ENCODE measurements around the gene ERP44.

ERP44 gene

DNA sequence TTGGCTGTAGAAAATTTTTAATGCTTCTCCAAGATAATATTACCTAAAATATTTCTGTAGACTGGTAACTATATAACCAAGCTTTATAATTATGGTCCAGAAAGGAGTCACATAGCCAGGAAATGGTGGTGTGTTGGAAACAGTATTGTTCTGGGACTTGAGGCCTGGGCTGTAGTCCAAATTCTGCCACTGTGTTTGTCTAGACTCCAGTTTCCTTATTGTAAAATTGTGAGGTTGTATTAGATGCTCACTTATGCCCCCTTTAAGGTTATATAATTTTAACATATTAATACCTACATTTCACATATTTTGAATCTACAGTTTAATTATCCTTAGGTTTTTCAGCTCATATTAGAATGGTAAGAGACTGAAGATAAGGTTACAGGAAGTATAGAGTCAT, 149.9 kb downstream of the ERP44 start:
- Histone ChIP-seq H3K4me3 (ENCODE audit: low read length) (no peak overlapping the region), H3K9ac (ENCODE audit: low read length) (no peak overlapping the region), H2AFZ (ENCODE audit: low read length) (no peak overlapping the region), H4K20me1 (ENCODE audit: insufficient read depth, low read length) (no peaks in the 10 kb centered on the region), H3K4me1 (ENCODE audit: low read length) (no peaks in the 10 kb centered on the region), H3K9me2 (replicated peaks; ENCODE audit: insufficient read depth, low read length) (no peaks in the 10 kb centered on the region), H3K9me3 (replicated peaks; ENCODE audit: insufficient read depth, low read length) (no peaks in the 10 kb centered on the region), H3K36me3 (replicated peaks; ENCODE audit: insufficient read depth, low read length) (no peaks in the 10 kb centered on the region), H3F3A (ENCODE audit: insufficient read depth, low read length) (no peaks in the 10 kb centered on the region), H3K27me3 (replicated peaks; ENCODE audit: insufficient read depth, low read length) (no peaks in the 10 kb centered on the region), H3K27ac (ENCODE audit: low read length) (no peak overlapping the region), H3K4me2 (ENCODE audit: low read depth, low read length) (no peak overlapping the region), H3K79me2 (ENCODE audit: low read length) (no peaks in the 10 kb centered on the region)
- no peak for DNase-seq
- TF ChIP-seq EZH2phosphoT487 (IDR thresholded peaks at IDR 0.05; ENCODE audit: low read length) = no peak
- TF ChIP-seq, protein P1, sequence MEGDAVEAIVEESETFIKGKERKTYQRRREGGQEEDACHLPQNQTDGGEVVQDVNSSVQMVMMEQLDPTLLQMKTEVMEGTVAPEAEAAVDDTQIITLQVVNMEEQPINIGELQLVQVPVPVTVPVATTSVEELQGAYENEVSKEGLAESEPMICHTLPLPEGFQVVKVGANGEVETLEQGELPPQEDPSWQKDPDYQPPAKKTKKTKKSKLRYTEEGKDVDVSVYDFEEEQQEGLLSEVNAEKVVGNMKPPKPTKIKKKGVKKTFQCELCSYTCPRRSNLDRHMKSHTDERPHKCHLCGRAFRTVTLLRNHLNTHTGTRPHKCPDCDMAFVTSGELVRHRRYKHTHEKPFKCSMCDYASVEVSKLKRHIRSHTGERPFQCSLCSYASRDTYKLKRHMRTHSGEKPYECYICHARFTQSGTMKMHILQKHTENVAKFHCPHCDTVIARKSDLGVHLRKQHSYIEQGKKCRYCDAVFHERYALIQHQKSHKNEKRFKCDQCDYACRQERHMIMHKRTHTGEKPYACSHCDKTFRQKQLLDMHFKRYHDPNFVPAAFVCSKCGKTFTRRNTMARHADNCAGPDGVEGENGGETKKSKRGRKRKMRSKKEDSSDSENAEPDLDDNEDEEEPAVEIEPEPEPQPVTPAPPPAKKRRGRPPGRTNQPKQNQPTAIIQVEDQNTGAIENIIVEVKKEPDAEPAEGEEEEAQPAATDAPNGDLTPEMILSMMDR (IDR thresholded peaks at IDR 0.05; ENCODE audit: low read length) = no peak

DNA sequence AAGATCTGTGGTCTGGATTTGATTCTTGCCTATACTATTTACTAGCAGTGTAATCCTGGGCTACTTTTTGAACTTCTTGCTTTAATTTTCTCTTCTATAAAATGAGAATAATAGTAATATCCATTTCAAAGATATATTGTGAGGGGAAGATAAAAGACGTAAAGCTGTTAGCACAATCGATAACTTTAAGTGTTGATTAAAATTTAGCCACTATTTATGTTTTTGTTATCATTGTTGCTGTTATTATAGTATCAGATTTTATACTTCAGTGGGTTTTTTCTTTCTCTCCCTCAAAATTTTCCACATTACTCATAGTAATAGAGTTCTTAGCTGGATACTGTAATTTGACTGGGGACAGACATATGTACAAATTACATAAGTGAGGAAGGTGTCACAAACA, 150.3 kb downstream of the ERP44 start:
- Histone ChIP-seq H3K9me2 (replicated peaks; ENCODE audit: insufficient read depth, low read length) (no peaks in the 10 kb centered on the region), H3K4me2 (ENCODE audit: low read depth, low read length) (no peak overlapping the region), H2AFZ (ENCODE audit: low read length) (no peak overlapping the region), H3K4me1 (ENCODE audit: low read length) (no peaks in the 10 kb centered on the region), H3K4me3 (ENCODE audit: low read length) (no peak overlapping the region), H3K27ac (ENCODE audit: low read length) (no peak overlapping the region), H4K20me1 (ENCODE audit: insufficient read depth, low read length) (no peaks in the 10 kb centered on the region), H3K9me3 (replicated peaks; ENCODE audit: insufficient read depth, low read length) (no peaks in the 10 kb centered on the region), H3K9ac (ENCODE audit: low read length) (no peak overlapping the region), H3K79me2 (ENCODE audit: low read length) (no peaks in the 10 kb centered on the region), H3F3A (ENCODE audit: insufficient read depth, low read length) (no peaks in the 10 kb centered on the region), H3K27me3 (replicated peaks; ENCODE audit: insufficient read depth, low read length) (no peaks in the 10 kb centered on the region), H3K36me3 (replicated peaks; ENCODE audit: insufficient read depth, low read length) (no peaks in the 10 kb centered on the region; the same call in 1 of the 2 replicates)
- no peak for DNase-seq
- TF ChIP-seq, protein P1 (IDR thresholded peaks at IDR 0.05; ENCODE audit: low read length) = no peak
- TF ChIP-seq EZH2 (optimal IDR thresholded peaks at IDR 0.05; ENCODE audit: low read depth, low read length) (no peak), EZH2phosphoT487 (IDR thresholded peaks at IDR 0.05; ENCODE audit: low read length) (no peak)

DNA sequence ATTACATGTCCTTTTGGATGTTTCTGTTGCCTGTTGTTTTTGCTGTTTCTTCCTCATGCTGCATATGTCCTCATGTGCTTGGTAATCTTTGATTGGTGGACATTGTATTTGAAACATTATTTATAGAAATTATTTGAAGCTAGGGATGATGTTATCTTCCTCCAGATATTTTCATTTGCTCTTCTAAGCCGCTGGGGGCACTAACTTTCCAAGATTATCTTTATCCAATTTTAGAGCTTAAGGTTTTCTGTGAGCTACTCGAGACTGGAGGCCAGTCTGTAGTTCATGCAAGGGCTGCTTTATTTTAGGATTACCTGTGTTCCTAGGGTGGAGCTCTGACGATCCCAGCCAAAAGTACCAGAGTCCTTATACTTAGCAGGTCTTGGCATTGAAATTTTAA, 151.4 kb downstream of the ERP44 start:
- Histone ChIP-seq H4K20me1 (ENCODE audit: insufficient read depth, low read length) (no peaks in the 10 kb centered on the region), H3K9me2 (replicated peaks; ENCODE audit: insufficient read depth, low read length) (no peaks in the 10 kb centered on the region), H3K4me1 (ENCODE audit: low read length) (no peaks in the 10 kb centered on the region), H3K4me3 (ENCODE audit: low read length) (no peak overlapping the region), H3K79me2 (ENCODE audit: low read length) (no peaks in the 10 kb centered on the region), H3F3A (ENCODE audit: insufficient read depth, low read length) (no peaks in the 10 kb centered on the region), H3K4me2 (ENCODE audit: low read depth, low read length) (no peak overlapping the region), H2AFZ (ENCODE audit: low read length) (no peak overlapping the region), H3K27me3 (replicated peaks; ENCODE audit: insufficient read depth, low read length) (no peaks in the 10 kb centered on the region), H3K9me3 (replicated peaks; ENCODE audit: insufficient read depth, low read length) (no peaks in the 10 kb centered on the region), H3K36me3 (replicated peaks; ENCODE audit: insufficient read depth, low read length) (no peaks in the 10 kb centered on the region; the same call in 1 of the 2 replicates), H3K9ac (ENCODE audit: low read length) (no peak overlapping the region), H3K27ac (ENCODE audit: low read length) (no peak overlapping the region)
- DNase-seq = no peak
- no peak for TF ChIP-seq EZH2phosphoT487 (IDR thresholded peaks at IDR 0.05; ENCODE audit: low read length)
- TF ChIP-seq, protein P1 (IDR thresholded peaks at IDR 0.05; ENCODE audit: low read length) = no peak
- no peak for TF ChIP-seq EZH2 (optimal IDR thresholded peaks at IDR 0.05; ENCODE audit: low read depth, low read length)
